Neural cell (in vitro differentiated cells): ENCODE data around the gene TRPM1.

Experiments used
- POLR2AphosphoS5 ChIP-seq: IDR thresholded peaks from 2 replicates; pipeline ENCODE4 v1.6.1; 2012
- TAF1 ChIP-seq: IDR thresholded peaks from 2 replicates; pipeline ENCODE4 v1.6.1; 2012; ENCODE audit warnings: low read depth
- TF ChIP-seq, protein P1 (sequence below): fragments of 450-650 bp; IDR thresholded peaks from 2 replicates; pipeline ENCODE4 v1.5.1; 2014; ENCODE audit warnings: antibody characterized with exemption, mild to moderate bottlenecking, moderate library complexity; ENCODE audit not compliant: poor library complexity, severe bottlenecking

DNA sequence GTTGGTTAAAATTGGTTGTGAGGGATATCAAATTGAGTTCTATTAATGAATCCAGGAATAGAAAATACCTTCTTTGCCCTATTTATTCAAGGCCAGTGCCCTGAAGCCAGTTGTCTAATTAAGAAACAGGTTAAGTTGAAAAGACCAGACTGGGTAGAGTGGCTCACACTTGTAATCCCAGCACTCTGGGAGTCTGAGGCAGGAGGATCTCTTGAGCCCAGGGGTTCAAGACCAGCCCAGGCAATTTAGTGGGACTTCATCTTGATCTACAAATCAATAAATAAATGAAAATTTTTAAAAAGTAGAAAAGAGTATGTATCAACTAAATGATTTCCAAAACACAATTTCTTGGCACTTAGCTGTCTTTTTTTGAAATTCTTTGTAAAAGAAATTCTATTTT is 40.3 kb upstream of the TRPM1 start:
- TF ChIP-seq, protein P1, sequence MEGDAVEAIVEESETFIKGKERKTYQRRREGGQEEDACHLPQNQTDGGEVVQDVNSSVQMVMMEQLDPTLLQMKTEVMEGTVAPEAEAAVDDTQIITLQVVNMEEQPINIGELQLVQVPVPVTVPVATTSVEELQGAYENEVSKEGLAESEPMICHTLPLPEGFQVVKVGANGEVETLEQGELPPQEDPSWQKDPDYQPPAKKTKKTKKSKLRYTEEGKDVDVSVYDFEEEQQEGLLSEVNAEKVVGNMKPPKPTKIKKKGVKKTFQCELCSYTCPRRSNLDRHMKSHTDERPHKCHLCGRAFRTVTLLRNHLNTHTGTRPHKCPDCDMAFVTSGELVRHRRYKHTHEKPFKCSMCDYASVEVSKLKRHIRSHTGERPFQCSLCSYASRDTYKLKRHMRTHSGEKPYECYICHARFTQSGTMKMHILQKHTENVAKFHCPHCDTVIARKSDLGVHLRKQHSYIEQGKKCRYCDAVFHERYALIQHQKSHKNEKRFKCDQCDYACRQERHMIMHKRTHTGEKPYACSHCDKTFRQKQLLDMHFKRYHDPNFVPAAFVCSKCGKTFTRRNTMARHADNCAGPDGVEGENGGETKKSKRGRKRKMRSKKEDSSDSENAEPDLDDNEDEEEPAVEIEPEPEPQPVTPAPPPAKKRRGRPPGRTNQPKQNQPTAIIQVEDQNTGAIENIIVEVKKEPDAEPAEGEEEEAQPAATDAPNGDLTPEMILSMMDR, result no peak
- no peak for TF ChIP-seq POLR2AphosphoS5
- no peak for TF ChIP-seq TAF1
